Body of pancreas (tissue), 4 donors: Measurements from ENCODE around the gene ACTG1. TPM values are rescaled to one million over a fixed set of nuclear protein-coding genes. Genes with fewer than 3 reads are reported as not detected.

Source experiments
- ATAC-seq: fragments of 150-250 bp; one replicate; pipeline ENCODE4 v1.9.1; 2016
- DNase-seq, 4 donors: peaks; one replicate each; pipeline ENCODE4 v3.0.0-alpha.2; 2019
- H3K27ac ChIP-seq, 4 donors: fragments of 200-600 bp; sonication (generic); 1 replicate in 3 of 4; 2 replicates in 1 of 4; pipeline versions ENCODE4 v1.5.1 to v1.6.1; 2016 to 2019; ENCODE audit warnings: mild to moderate bottlenecking in 1 of 4, mixed read lengths in 1 of 4, moderate library complexity in 1 of 4
- H3K27me3 ChIP-seq, 2 donors: fragments of 200-600 bp; sonication (generic); one replicate each; pipeline ENCODE4 v1.6.0; 2016; ENCODE audit warnings: mild to moderate bottlenecking in 1 of 2
- H3K36me3 ChIP-seq, 2 donors: fragments of 200-600 bp; sonication (generic); replicated peaks in 1 of 2; 2 replicates each; pipeline ENCODE4 v1.5.1; 2016; ENCODE audit warnings: low read depth in 2 of 2; ENCODE audit not compliant: insufficient read depth in 1 of 2
- H3K4me1 ChIP-seq: fragments of 200-600 bp; sonication (generic); one replicate; pipeline ENCODE4 v1.6.0; 2016
- H3K4me3 ChIP-seq, 2 donors: fragments of 200-600 bp; sonication (generic); 1 replicate in 1 of 2; 2 replicates in 1 of 2; pipeline ENCODE4 v1.5.1; 2016 to 2019
- H3K9me3 ChIP-seq, 3 donors: fragments of 200-600 bp; sonication (generic); 1 replicate in 2 of 3; 2 replicates in 1 of 3; pipeline ENCODE4 v1.5.1; 2016
- CTCF ChIP-seq, 7 experiments: fragments of 450-650 bp in 4 of 7; fragments of 200-600 bp in 3 of 7; sonication (generic) in 3 of 7; IDR thresholded peaks; one replicate each; pipeline ENCODE4 v1.5.1; 2016 to 2019; ENCODE audit warnings: antibody characterized with exemption in 7 of 7
- POLR2A ChIP-seq, 3 donors: fragments of 450-650 bp; IDR thresholded peaks; one replicate each; pipeline ENCODE4 v1.6.1; 2016; ENCODE audit warnings: antibody characterized with exemption in 3 of 3, mild to moderate bottlenecking in 2 of 3
- WGBS, 2 donors: methylation state at CpG; one replicate each; pipeline ENCODE4 v1.1.5; 2017; 5-methylcytosine and 5-hydroxymethylcytosine counted together
- intact Hi-C: fragments of 100-400 bp; cut with DNase I; formaldehyde crosslinking; loops from one replicate; pipeline ENCODE4 v1.15.1; 2023
- total RNA-seq, 2 donors: library from RNA; depleted of rRNA; stranded (reverse); fragments of >200 nt; gene quantifications; one replicate each; pipeline ENCODE4 v1.1.0, GENCODE V29; 2016

Gene ACTG1
- total RNA-seq, 2 donors from 2014 or later, result 1,634 to 1,790 TPM

GRCh38 chr17:81487089-81487486 is 25.5 kb downstream of the ACTG1 start:
- intact Hi-C loops, result loop anchor here (10.0 kb wide), 1 partner anchor 202 kb away; no protein-coding TSS in a partner anchor

GRCh38 chr17:81486199-81486810 is 26.3 kb downstream of the ACTG1 start:
- peaks cover 44% of the 10 kb centered on the region for H3K4me1 ChIP-seq
- no peaks in the 10 kb centered on the region for H3K36me3 ChIP-seq
- no peak for ATAC-seq
- no peaks in the 10 kb centered on the region for H3K27me3 ChIP-seq
- TF ChIP-seq POLR2A (IDR thresholded peaks at IDR 0.05), result no peak
- TF ChIP-seq CTCF (IDR thresholded peaks at IDR 0.05), result no peak
- H3K27ac ChIP-seq, result no peak overlapping the region
- intact Hi-C loops, result loop anchor here (10.0 kb wide), 1 partner anchor 202 kb away; no protein-coding TSS in a partner anchor
- H3K9me3 ChIP-seq, result no peaks in the 10 kb centered on the region
- 74 to 79% methylated on average over 17 of the region's 17 CpGs for WGBS, 2 donors
- no peak for DNase-seq
- no peak overlapping the region for H3K4me3 ChIP-seq

More at GRCh38 chr17:81487089-81487486, 25.5 kb downstream of the ACTG1 start:
- no peak overlapping the region for H3K27ac ChIP-seq
- no peak overlapping the region for H3K4me3 ChIP-seq
- H3K36me3 ChIP-seq, result no peaks in the 10 kb centered on the region
- WGBS, 2 donors, result 78 to 82% methylated on average over 10 of the region's 10 CpGs
- ATAC-seq (no peak), DNase-seq (no peak)
- no peaks in the 10 kb centered on the region for H3K9me3 ChIP-seq
- peaks cover 37% of the 10 kb centered on the region for H3K4me1 ChIP-seq
- TF ChIP-seq CTCF (IDR thresholded peaks at IDR 0.05) (no peak), POLR2A (IDR thresholded peaks at IDR 0.05) (no peak)
- H3K27me3 ChIP-seq, result no peaks in the 10 kb centered on the region

GRCh38 chr17:81484195-81484979 is 28.2 kb downstream of the ACTG1 start:
- Histone ChIP-seq H3K4me3 (no peak overlapping the region), H3K36me3 (no peaks in the 10 kb centered on the region), H3K27ac (peak overlapping the region in 3 of 4 donors; percentile 40 to 72 (median 60)), H3K27me3 (no peaks in the 10 kb centered on the region), H3K9me3 (no peaks in the 10 kb centered on the region), H3K4me1 (peaks cover 60% of the 10 kb centered on the region)
- peak; percentile 92 to 95 (median 92) for DNase-seq
- 6 to 40% methylated on average over 10 to 51 of the region's 60 CpGs for WGBS, 2 donors
- intact Hi-C loops, result loop anchor here (5.0 to 10.0 kb wide), 2 partner anchors 200 to 232 kb away; no protein-coding TSS in a partner anchor
- TF ChIP-seq CTCF (IDR thresholded peaks at IDR 0.05) (peak; percentile 73 to 99 (median 98)), POLR2A (IDR thresholded peaks at IDR 0.05) (no peak)
- peak; percentile 75 for ATAC-seq

GRCh38 chr17:81483862-81484194 is 28.8 kb downstream of the ACTG1 start:
- TF ChIP-seq POLR2A (IDR thresholded peaks at IDR 0.05) (no peak), CTCF (IDR thresholded peaks at IDR 0.05) (no peak)
- no peaks in the 10 kb centered on the region for H3K9me3 ChIP-seq
- H3K36me3 ChIP-seq, result no peaks in the 10 kb centered on the region
- intact Hi-C loops, result loop anchor here (5.0 to 10.0 kb wide), 2 partner anchors 199 to 232 kb away; no protein-coding TSS in a partner anchor
- 13% methylated on average over 32 of the region's 32 CpGs; no CpG with 5 or more reads in 1 of the 2 donors for WGBS, 2 donors
- DNase-seq (no peak), ATAC-seq (no peak)
- peak overlapping the region in 3 of 4 donors; percentile 40 to 72 (median 60) for H3K27ac ChIP-seq
- H3K4me3 ChIP-seq, result no peak overlapping the region
- H3K27me3 ChIP-seq, result no peaks in the 10 kb centered on the region
- H3K4me1 ChIP-seq, result peaks cover 60% of the 10 kb centered on the region
